H7 (cell line): ENCODE data around the gene PRKN. TPM values are rescaled to one million over a fixed set of nuclear protein-coding genes. Genes with fewer than 3 reads are reported as not detected.

Experiments used
- DNase-seq: peaks from one replicate; pipeline ENCODE4 v3.0.0; 2012
- H3K27me3 ChIP-seq: 2 replicates; pipeline ENCODE4 v1.6.0; 2011; ENCODE audit warnings: mild to moderate bottlenecking, low read length; ENCODE audit not compliant: control insufficient read depth, insufficient read depth
- H3K36me3 ChIP-seq: replicated peaks from 2 replicates; pipeline ENCODE4 v1.5.1; 2011; ENCODE audit warnings: low read length; ENCODE audit not compliant: control insufficient read depth, insufficient read depth
- H3K4me3 ChIP-seq: 2 replicates; pipeline ENCODE4 v1.5.1; 2011; ENCODE audit warnings: low read depth, mild to moderate bottlenecking, control low read depth, low read length, moderate library complexity; ENCODE audit not compliant: insufficient read depth
- total RNA-seq: library from RNA; depleted of rRNA; stranded (reverse); fragments of >200 nt; shearing (Covaris generic); gene quantifications from 2 replicates; pipeline ENCODE4 v1.2.3, GENCODE V29; 2014

PRKN gene
- total RNA-seq, 1 experiment from 2014 or later, result 0.90 TPM

- no peaks in the 10 kb centered on the region for H3K36me3 ChIP-seq
- H3K4me3 ChIP-seq, result no peak overlapping the region
- H3K27me3 ChIP-seq, result no peaks in the 10 kb centered on the region
- DNase-seq, result no peak
Observed at GRCh38 chr6:162124710-162125435, 602.7 kb downstream of the PRKN start.

DNA sequence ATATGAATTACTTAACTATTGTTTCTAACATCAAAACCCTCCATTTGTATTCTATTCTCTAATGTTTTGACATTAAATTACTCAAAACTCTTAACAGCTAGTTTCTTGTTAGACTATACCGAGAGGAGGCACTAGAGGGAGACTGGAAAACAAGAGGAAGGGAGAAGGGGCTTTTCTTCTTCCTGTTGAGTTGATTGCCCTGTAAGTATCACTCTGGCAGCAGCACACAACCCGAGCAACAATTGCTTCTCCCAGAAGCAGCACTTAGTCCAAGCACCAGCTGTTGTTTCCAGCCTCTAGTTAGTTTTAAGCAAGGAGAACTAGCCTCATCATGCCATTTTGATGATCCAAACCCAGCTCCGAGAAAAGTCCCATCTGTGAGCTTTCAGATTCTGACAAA, 603.8 kb downstream of the PRKN start:
- DNase-seq, result peak; percentile 52
- H3K36me3 ChIP-seq, result no peaks in the 10 kb centered on the region

DNA sequence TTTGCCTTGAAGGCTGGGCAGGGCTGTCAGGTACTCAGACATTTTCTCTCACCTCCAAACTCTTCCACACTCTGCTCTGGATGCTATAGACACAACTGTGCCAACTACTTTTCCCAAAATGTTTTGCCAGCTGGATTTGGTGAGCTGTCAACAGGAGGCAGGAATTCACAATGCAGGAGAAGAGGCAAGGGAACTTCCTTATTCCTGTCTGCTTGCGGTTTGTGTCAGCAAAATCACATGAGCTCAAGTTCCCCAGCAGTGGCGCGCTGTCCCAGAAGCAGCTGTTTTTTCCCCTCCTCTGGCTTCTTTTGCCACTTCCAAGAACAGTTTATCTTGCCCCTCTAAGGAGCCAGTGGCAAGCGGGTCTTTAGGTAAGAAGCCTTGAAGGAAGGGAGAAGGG, 608.2 kb downstream of the PRKN start:
- no peak overlapping the region for H3K4me3 ChIP-seq
- DNase-seq, result no peak
- no peaks in the 10 kb centered on the region for H3K27me3 ChIP-seq
- no peaks in the 10 kb centered on the region for H3K36me3 ChIP-seq

More for the DNA sequence above, 603.8 kb downstream of the PRKN start:
- Histone ChIP-seq H3K4me3 (no peak overlapping the region), H3K27me3 (no peaks in the 10 kb centered on the region)

- DNase-seq, result no peak
- Histone ChIP-seq H3K4me3 (no peak overlapping the region), H3K36me3 (no peaks in the 10 kb centered on the region), H3K27me3 (no peaks in the 10 kb centered on the region)
Observed at GRCh38 chr6:162118706-162119105, 608.9 kb downstream of the PRKN start.

- no peak overlapping the region for H3K4me3 ChIP-seq
- no peaks in the 10 kb centered on the region for H3K27me3 ChIP-seq
- H3K36me3 ChIP-seq, result no peaks in the 10 kb centered on the region
- DNase-seq, result no peak
Observed at GRCh38 chr6:162116902-162117525, 610.6 kb downstream of the PRKN start.

DNA sequence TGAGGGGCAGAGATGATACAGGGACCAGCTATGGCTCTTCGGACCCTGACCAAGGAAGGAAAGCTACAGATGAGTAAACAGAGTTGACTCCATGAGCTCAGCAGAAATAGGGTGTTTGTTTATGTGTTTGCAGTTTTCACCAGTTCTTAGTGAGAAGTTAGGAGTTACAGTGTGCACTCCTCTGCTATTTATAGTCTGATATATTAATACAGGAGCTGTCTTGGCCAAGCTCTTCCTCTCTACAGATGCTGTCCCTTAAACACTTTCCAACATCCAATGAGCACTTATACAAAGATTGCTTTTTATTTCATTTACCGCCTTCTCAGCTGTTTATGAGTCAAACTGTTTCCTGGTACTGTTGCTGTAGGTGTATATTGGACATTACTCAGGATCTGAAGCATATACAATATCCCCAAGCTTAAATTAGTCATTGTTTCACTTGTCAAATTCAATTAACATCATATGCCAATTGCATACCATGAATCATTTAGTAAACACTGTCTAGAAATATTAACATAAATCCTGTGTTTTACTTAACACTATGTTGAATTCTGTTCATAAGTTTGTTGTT, 618.0 kb downstream of the PRKN start:
- no peaks in the 10 kb centered on the region for H3K36me3 ChIP-seq
- no peaks in the 10 kb centered on the region for H3K27me3 ChIP-seq
- DNase-seq, result no peak
- H3K4me3 ChIP-seq, result no peak overlapping the region

- Histone ChIP-seq H3K36me3 (no peaks in the 10 kb centered on the region), H3K27me3 (no peaks in the 10 kb centered on the region), H3K4me3 (no peak overlapping the region)
- peak; percentile 20 for DNase-seq
Observed at GRCh38 chr6:162108041-162108440, 619.5 kb downstream of the PRKN start.

- Histone ChIP-seq H3K27me3 (no peaks in the 10 kb centered on the region), H3K4me3 (no peak overlapping the region)
- no peak for DNase-seq
Observed at GRCh38 chr6:162100096-162100495, 627.5 kb downstream of the PRKN start.

GRCh38 chr6:162099685-162100084, 627.9 kb downstream of the PRKN start:
- no peak for DNase-seq
- H3K4me3 ChIP-seq, result no peak overlapping the region
- H3K27me3 ChIP-seq, result no peaks in the 10 kb centered on the region
- H3K36me3 ChIP-seq, result no peaks in the 10 kb centered on the region

More at GRCh38 chr6:162100096-162100495, 627.5 kb downstream of the PRKN start:
- no peaks in the 10 kb centered on the region for H3K36me3 ChIP-seq

- Histone ChIP-seq H3K36me3 (no peaks in the 10 kb centered on the region), H3K27me3 (no peaks in the 10 kb centered on the region), H3K4me3 (no peak overlapping the region)
- DNase-seq, result no peak
Observed at GRCh38 chr6:162092816-162093502, 634.6 kb downstream of the PRKN start.

- Histone ChIP-seq H3K27me3 (no peaks in the 10 kb centered on the region), H3K36me3 (no peaks in the 10 kb centered on the region), H3K4me3 (no peak overlapping the region)
- DNase-seq, result no peak
Observed at GRCh38 chr6:162090734-162091133, 636.8 kb downstream of the PRKN start.

GRCh38 chr6:162088091-162088490, 639.5 kb downstream of the PRKN start:
- Histone ChIP-seq H3K36me3 (no peaks in the 10 kb centered on the region), H3K4me3 (no peak overlapping the region), H3K27me3 (no peaks in the 10 kb centered on the region)
- no peak for DNase-seq

DNA sequence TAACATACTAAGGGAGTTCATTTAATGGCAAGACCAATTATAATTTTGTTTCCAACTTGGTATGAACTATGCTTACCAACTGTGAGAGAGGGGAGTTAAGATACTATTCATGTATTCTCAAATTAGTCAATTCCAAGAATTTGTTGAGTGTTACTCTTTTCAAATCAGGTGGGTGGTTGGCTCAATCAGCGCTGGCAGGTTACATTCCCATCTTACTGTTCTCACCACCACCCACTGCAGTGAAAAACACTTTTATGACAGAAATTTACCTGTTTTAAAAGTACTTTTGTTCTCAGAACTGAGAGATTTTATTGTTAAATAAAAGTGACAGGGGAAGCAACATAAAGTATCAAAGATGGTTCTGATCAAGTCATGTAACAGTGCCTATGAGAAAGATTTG, 642.0 kb downstream of the PRKN start:
- Histone ChIP-seq H3K27me3 (no peaks in the 10 kb centered on the region), H3K4me3 (no peak overlapping the region), H3K36me3 (no peaks in the 10 kb centered on the region)
- DNase-seq, result no peak

GRCh38 chr6:162082520-162082919, 645.0 kb downstream of the PRKN start:
- Histone ChIP-seq H3K27me3 (no peaks in the 10 kb centered on the region), H3K36me3 (no peaks in the 10 kb centered on the region), H3K4me3 (no peak overlapping the region)
- DNase-seq, result no peak

DNA sequence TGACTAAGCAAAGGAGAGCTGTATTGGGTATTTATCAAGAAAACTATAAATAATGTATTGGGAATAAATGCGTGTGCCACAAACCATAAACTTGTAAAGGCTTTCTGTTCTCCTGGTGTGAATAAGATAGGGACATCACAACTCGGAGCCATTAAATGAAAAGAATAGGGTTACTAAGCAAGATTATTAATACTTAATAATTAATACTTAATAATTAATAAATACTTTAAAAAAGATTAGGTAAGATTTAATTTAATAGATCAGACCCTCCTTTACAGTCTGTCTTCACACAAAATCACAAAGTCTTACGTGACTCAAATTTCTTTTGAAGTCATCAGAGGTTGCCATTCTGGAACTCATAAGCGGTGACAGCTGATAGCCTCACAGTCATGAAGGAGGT, 648.9 kb downstream of the PRKN start:
- Histone ChIP-seq H3K4me3 (no peak overlapping the region), H3K36me3 (no peaks in the 10 kb centered on the region), H3K27me3 (no peaks in the 10 kb centered on the region)
- no peak for DNase-seq
